ENCODE data around the gene SORL1.

SORL1 gene

GRCh38 chr11:121448431-121448941 lies 3.6 kb upstream of the SORL1 start:
- no peak overlapping the region for H3K4me3 ChIP-seq (ENCODE audit: low read depth, low read length)
- no peak for TF ChIP-seq CTCF (IDR thresholded peaks at IDR 0.05; ENCODE audit: borderline replicate concordance, insufficient read depth, low read depth, low read length)

GRCh38 chr11:121449123-121449522 lies 3.0 kb upstream of the SORL1 start:
- no peak overlapping the region for H3K4me3 ChIP-seq (ENCODE audit: low read depth, low read length)
- TF ChIP-seq CTCF (IDR thresholded peaks at IDR 0.05; ENCODE audit: borderline replicate concordance, insufficient read depth, low read depth, low read length) = no peak

- no peak for TF ChIP-seq CTCF (IDR thresholded peaks at IDR 0.05; ENCODE audit: borderline replicate concordance, insufficient read depth, low read depth, low read length)
- no peak overlapping the region for H3K4me3 ChIP-seq (ENCODE audit: low read depth, low read length)
These were observed 2.5 kb upstream of the SORL1 start for GRCh38 chr11:121449626-121450025.

GRCh38 chr11:121450401-121450800 lies 1.7 kb upstream of the SORL1 start:
- H3K4me3 ChIP-seq (ENCODE audit: low read depth, low read length) = peak overlapping the region; percentile 32
- no peak for TF ChIP-seq CTCF (IDR thresholded peaks at IDR 0.05; ENCODE audit: borderline replicate concordance, insufficient read depth, low read depth, low read length)

- no peak for TF ChIP-seq CTCF (IDR thresholded peaks at IDR 0.05; ENCODE audit: borderline replicate concordance, insufficient read depth, low read depth, low read length)
- H3K4me3 ChIP-seq (ENCODE audit: low read depth, low read length) = peak overlapping the region; percentile 93
These were observed 732 bp upstream of the SORL1 start for GRCh38 chr11:121451178-121451985.

- no peak for TF ChIP-seq CTCF (IDR thresholded peaks at IDR 0.05; ENCODE audit: borderline replicate concordance, insufficient read depth, low read depth, low read length)
- peak within 1 kb of the TSS; percentile 93 for H3K4me3 ChIP-seq (ENCODE audit: low read depth, low read length)
These were observed 566 bp downstream of the SORL1 start, which contains the start of gene SORL1-AS1 for GRCh38 chr11:121452609-121453150. TSS of gene SORL1-AS1 (minus strand) at chr11:121452967.
